PC-3 (cell line): ENCODE data around the gene CCNI. TPM values are rescaled to one million over a fixed set of nuclear protein-coding genes. Genes with fewer than 3 reads are reported as not detected.

Source experiments
- ATAC-seq: fragments of 200-7000 bp; cut with Tn5 transposase; 2 replicates; pipeline ENCODE4 v1.9.1; 2020; ENCODE audit warnings: mild to moderate bottlenecking, moderate library complexity
- BruUV-seq: library from RNA; stranded (reverse); fragments of 400-500 nt; replicated peaks from 2 replicates; lab custom pipeline; 2021; lab: Mats Ljungman, UMichigan
- CTCF ChIA-PET: fragments of 300-600 bp; sonication (Branson Sonifier 250); formaldehyde crosslinking; loops from one replicate; lab custom pipeline; 2022; ENCODE audit warnings: antibody characterized with exemption; lab: Charles Lee
- POLR2A ChIA-PET: fragments of 300-600 bp; sonication (Branson Sonifier 250); formaldehyde crosslinking; loops from one replicate; lab custom pipeline; 2022; ENCODE audit warnings: antibody characterized with exemption; ENCODE audit not compliant: unreplicated experiment; lab: Charles Lee
- DNase-seq: peaks from one replicate; pipeline ENCODE4 v3.0.0-alpha.2; 2015
- H2AFZ ChIP-seq: fragments of 300-600 bp; sonication (generic); 2 replicates; pipeline ENCODE4 v1.6.0; 2016; ENCODE audit warnings: antibody characterized with exemption, low read length
- H3F3A ChIP-seq: fragments of 300-600 bp; sonication (generic); one replicate; pipeline ENCODE4 v1.6.0; 2017; ENCODE audit warnings: antibody characterized with exemption, low read length, control low read depth, mild to moderate bottlenecking; ENCODE audit not compliant: unreplicated experiment
- H3K27ac ChIP-seq: fragments of 300-600 bp; sonication (generic); 2 replicates; pipeline ENCODE4 v1.5.1; 2016; ENCODE audit warnings: mild to moderate bottlenecking, low read length
- H3K27me3 ChIP-seq: fragments of 300-600 bp; sonication (generic); 2 replicates; pipeline ENCODE4 v1.6.1; 2016; ENCODE audit warnings: low read length, mixed read lengths
- H3K36me3 ChIP-seq: fragments of 300-600 bp; sonication (generic); 2 replicates; pipeline ENCODE4 v1.6.1; 2016; ENCODE audit warnings: low read depth, mixed run types, low read length, mixed read lengths
- H3K4me1 ChIP-seq: fragments of 300-600 bp; sonication (generic); 2 replicates; pipeline ENCODE4 v1.5.1; 2016; ENCODE audit warnings: low read length; ENCODE audit not compliant: insufficient read depth
- H3K4me2 ChIP-seq: fragments of 300-600 bp; sonication (generic); 2 replicates; pipeline ENCODE4 v1.6.0; 2016; ENCODE audit warnings: low read length
- H3K4me3 ChIP-seq: fragments of 300-600 bp; sonication (generic); 2 replicates; pipeline ENCODE4 v1.5.1; 2016; ENCODE audit warnings: mild to moderate bottlenecking, low read length, mixed read lengths
- H3K79me2 ChIP-seq: fragments of 300-600 bp; sonication (generic); 2 replicates; pipeline ENCODE4 v1.6.1; 2017; ENCODE audit warnings: low read length, mixed read lengths
- H3K9ac ChIP-seq: fragments of 300-600 bp; sonication (generic); 2 replicates; pipeline ENCODE4 v1.6.0; 2016; ENCODE audit warnings: mild to moderate bottlenecking, low read length
- H3K9me2 ChIP-seq: fragments of 300-600 bp; sonication (generic); replicated peaks from 2 replicates; pipeline ENCODE4 v1.6.1; 2016; ENCODE audit warnings: mixed run types, low read length, mixed read lengths
- H3K9me3 ChIP-seq: fragments of 300-600 bp; sonication (generic); 2 replicates; pipeline ENCODE4 v1.6.1; 2016; ENCODE audit warnings: low read length, mixed read lengths
- H4K20me1 ChIP-seq: fragments of 300-600 bp; sonication (generic); 2 replicates; pipeline ENCODE4 v1.6.1; 2016; ENCODE audit warnings: low read length, mixed read lengths
- CTCF ChIP-seq: fragments of 300-600 bp; sonication (generic); conservative IDR thresholded peaks from 2 replicates; pipeline ENCODE4 v1.5.1; 2017; ENCODE audit warnings: antibody characterized with exemption, low read depth, mild to moderate bottlenecking, low read length
- EZH2 ChIP-seq: fragments of 300-600 bp; sonication (generic); IDR thresholded peaks from one replicate; pipeline ENCODE4 v1.6.1; 2017; ENCODE audit warnings: antibody characterized with exemption, mild to moderate bottlenecking, low read length; ENCODE audit not compliant: unreplicated experiment
- EZH2phosphoT487 ChIP-seq: fragments of 300-600 bp; sonication (generic); IDR thresholded peaks from 2 replicates; pipeline ENCODE4 v1.6.1; 2018; ENCODE audit warnings: mild to moderate bottlenecking, antibody characterized with exemption, low read length, borderline replicate concordance
- intact Hi-C: fragments of 100-400 bp; cut with micrococcal nuclease; formaldehyde crosslinking; loops from 2 replicates; pipeline ENCODE4 v1.9.0; 2023
- total RNA-seq: library from RNA; depleted of rRNA; stranded (reverse); fragments of >200 nt; gene quantifications from 2 replicates; pipeline ENCODE4 v1.2.3, GENCODE V29; 2014

The CCNI gene
- total RNA-seq, 1 experiment from 2014 or later, result 60.1 TPM

GRCh38 chr4:77023920-77024319 is 51.9 kb downstream of the CCNI start:
- DNase-seq (no peak), ATAC-seq (no peak)
- H3K27me3 ChIP-seq, result no peaks in the 10 kb centered on the region
- no peak overlapping the region for H3K27ac ChIP-seq
- H3K9me2 ChIP-seq, result no peaks in the 10 kb centered on the region
- TF ChIP-seq CTCF (no peak), EZH2 (no peak), EZH2phosphoT487 (no peak)
- no peaks in the 10 kb centered on the region for H3K4me1 ChIP-seq
- ChIA-PET POLR2A (no interaction called here), CTCF (no interaction called here)
- no peak overlapping the region for H3K4me2 ChIP-seq
- intact Hi-C loops, result no loop called here
- no peak overlapping the region for H3K9ac ChIP-seq
- H3K4me3 ChIP-seq, result no peak overlapping the region
- no peak overlapping the region for H2AFZ ChIP-seq
- H4K20me1 ChIP-seq, result no peaks in the 10 kb centered on the region
- H3K9me3 ChIP-seq, result no peaks in the 10 kb centered on the region
- H3K79me2 ChIP-seq, result no peaks in the 10 kb centered on the region
- H3K36me3 ChIP-seq, result peaks cover 11% of the 10 kb centered on the region; the same call in 1 of the 2 replicates
- H3F3A ChIP-seq, result no peaks in the 10 kb centered on the region
- no TSS peak for BruUV-seq

DNA sequence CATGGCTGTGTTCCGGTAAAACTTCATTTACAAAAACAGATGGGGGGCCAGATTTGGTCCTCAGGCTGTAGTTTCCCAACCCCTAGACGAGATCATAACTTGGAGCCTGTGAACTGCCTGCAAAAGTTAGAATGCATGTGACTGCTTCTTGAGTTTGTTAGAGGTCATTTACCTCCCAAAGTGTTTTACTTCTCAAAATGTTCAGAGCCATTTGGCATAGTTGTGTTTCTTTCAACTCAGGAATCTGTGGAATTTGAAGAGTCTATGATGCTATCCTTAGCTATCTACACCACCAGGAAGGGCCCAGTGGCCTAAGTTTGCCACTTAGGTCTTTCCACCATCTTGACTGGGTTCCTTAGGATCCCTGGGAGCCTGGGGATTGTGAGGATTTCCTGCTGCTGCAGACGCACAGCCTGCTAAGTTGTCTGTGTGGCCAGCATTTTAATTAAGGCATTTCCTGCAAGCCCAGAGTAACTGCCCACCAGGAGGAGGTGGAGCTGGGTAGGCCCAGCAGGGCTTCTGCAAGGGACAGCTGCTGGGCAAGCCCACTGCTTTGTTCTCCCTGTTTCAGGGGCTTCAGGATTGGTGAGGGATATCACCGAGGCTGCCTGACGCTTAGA is 53.1 kb downstream of the CCNI start:
- H3K9me3 ChIP-seq, result no peaks in the 10 kb centered on the region
- POLR2A ChIA-PET, result no interaction called here
- no peaks in the 10 kb centered on the region for H3K9me2 ChIP-seq
- peaks cover 14% of the 10 kb centered on the region; the same call in 1 of the 2 replicates for H3K36me3 ChIP-seq
- H3K4me3 ChIP-seq, result no peak overlapping the region
- H4K20me1 ChIP-seq, result no peaks in the 10 kb centered on the region
- H3K79me2 ChIP-seq, result no peaks in the 10 kb centered on the region
- TF ChIP-seq CTCF (no peak), EZH2phosphoT487 (no peak), EZH2 (no peak)
- H3K27me3 ChIP-seq, result no peaks in the 10 kb centered on the region
- H3K9ac ChIP-seq, result no peak overlapping the region
- no peaks in the 10 kb centered on the region for H3K4me1 ChIP-seq
- BruUV-seq, result no TSS peak
- ATAC-seq (no peak), DNase-seq (no peak)
- no peak overlapping the region for H2AFZ ChIP-seq
- H3F3A ChIP-seq, result no peaks in the 10 kb centered on the region
- intact Hi-C loops, result no loop called here
- no peak overlapping the region for H3K4me2 ChIP-seq
- H3K27ac ChIP-seq, result no peak overlapping the region
- CTCF ChIA-PET, result no interaction called here

DNA sequence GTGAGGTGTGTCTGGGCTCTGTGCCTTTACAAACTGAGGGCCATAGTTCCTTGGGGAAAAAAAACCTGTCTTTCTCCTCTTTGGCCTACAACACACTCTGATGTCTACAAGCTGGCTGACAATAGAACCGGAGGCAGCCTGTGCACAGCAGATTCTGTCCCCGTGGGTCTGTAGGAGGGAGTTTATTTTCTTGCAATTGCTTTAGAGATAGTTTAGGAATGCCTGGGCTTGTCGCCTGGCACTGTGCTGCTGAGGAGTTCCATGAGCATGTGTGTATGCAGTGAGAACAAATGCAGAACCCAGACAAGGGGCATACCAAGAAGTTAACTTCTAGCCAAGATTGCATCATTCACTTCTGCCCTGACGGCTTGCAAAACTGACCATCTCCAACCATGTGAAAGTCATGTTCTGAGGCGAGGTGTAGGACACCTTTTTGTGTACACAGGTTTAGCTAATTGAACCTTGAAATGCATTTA is 54.1 kb downstream of the CCNI start:
- peaks cover 14% of the 10 kb centered on the region; the same call in 1 of the 2 replicates for H3K36me3 ChIP-seq
- no TSS peak for BruUV-seq

More for the DNA sequence above, 54.1 kb downstream of the CCNI start:
- H3K4me1 ChIP-seq, result no peaks in the 10 kb centered on the region
- no peaks in the 10 kb centered on the region for H3K9me2 ChIP-seq
- intact Hi-C loops, result no loop called here
- no peak for ATAC-seq
- no peak overlapping the region for H3K9ac ChIP-seq
- no peak overlapping the region for H3K4me3 ChIP-seq
- H3K27ac ChIP-seq, result no peak overlapping the region
- no peaks in the 10 kb centered on the region for H4K20me1 ChIP-seq
- POLR2A ChIA-PET, result no interaction called here
- H3F3A ChIP-seq, result no peaks in the 10 kb centered on the region
- H3K79me2 ChIP-seq, result no peaks in the 10 kb centered on the region
- CTCF ChIA-PET, result no interaction called here
- H3K27me3 ChIP-seq, result no peaks in the 10 kb centered on the region
- TF ChIP-seq CTCF (no peak), EZH2 (no peak), EZH2phosphoT487 (no peak)
- no peak overlapping the region for H2AFZ ChIP-seq
- no peaks in the 10 kb centered on the region for H3K9me3 ChIP-seq
- H3K4me2 ChIP-seq, result no peak overlapping the region
- DNase-seq, result no peak
